Fibroblast of lung (primary cell): Measurements from ENCODE around the gene FNBP1L. TPM values are rescaled to one million over a fixed set of nuclear protein-coding genes. Genes with fewer than 3 reads are reported as not detected.

ENCODE experiments used
- DNase-seq, 2 donors: peaks; one replicate each; pipeline versions ENCODE4 v3.0.0 to v3.0.0-alpha.2; 2010; ENCODE audit warnings: low read depth in 2 of 2
- H2AFZ ChIP-seq: 2 replicates; pipeline ENCODE4 v1.5.1; 2012; ENCODE audit warnings: low read length, control low read depth, inconsistent platforms
- H3K27ac ChIP-seq: 2 replicates; pipeline ENCODE4 v1.5.1; 2011; ENCODE audit warnings: low read length, control low read depth; ENCODE audit not compliant: insufficient read depth
- H3K27me3 ChIP-seq: 2 replicates; pipeline ENCODE4 v1.5.1; 2011; ENCODE audit warnings: mild to moderate bottlenecking, low read length; ENCODE audit not compliant: control insufficient read depth, insufficient read depth
- H3K36me3 ChIP-seq: 2 replicates; pipeline ENCODE4 v1.5.1; 2011; ENCODE audit warnings: low read length; ENCODE audit not compliant: control insufficient read depth, insufficient read depth
- H3K4me1 ChIP-seq: 2 replicates; pipeline ENCODE4 v1.5.1; 2011; ENCODE audit warnings: low read length; ENCODE audit not compliant: control insufficient read depth, insufficient read depth; ENCODE audit errors: extremely low read depth
- H3K4me2 ChIP-seq: 2 replicates; pipeline ENCODE4 v1.5.1; 2011; ENCODE audit warnings: low read length, control low read depth; ENCODE audit not compliant: insufficient read depth; ENCODE audit errors: extremely low read depth
- H3K4me3 ChIP-seq, 4 experiments: fragments of 200-600 bp in 1 of 4; sonication (generic) in 1 of 4; replicated peaks in 1 of 4; 2 replicates each; pipeline ENCODE4 v1.5.1; 2011 to 2016; ENCODE audit warnings: low read length in 4 of 4, low read depth in 3 of 4, mild to moderate bottlenecking in 3 of 4, control low read depth in 2 of 4, inconsistent platforms in 1 of 4, mixed read lengths in 1 of 4; ENCODE audit not compliant: insufficient read depth in 1 of 4; ENCODE audit errors: control extremely low read depth in 1 of 4
- H3K79me2 ChIP-seq: 2 replicates; pipeline ENCODE4 v1.5.1; 2012; ENCODE audit warnings: mild to moderate bottlenecking, low read length, inconsistent platforms; ENCODE audit not compliant: control insufficient read depth, insufficient read depth
- H3K9ac ChIP-seq: 2 replicates; pipeline ENCODE4 v1.5.1; 2011; ENCODE audit warnings: mild to moderate bottlenecking, low read length, control low read depth; ENCODE audit not compliant: insufficient read depth
- H3K9me3 ChIP-seq: 2 replicates; pipeline ENCODE4 v1.5.1; 2012; ENCODE audit warnings: low read depth, low read length; ENCODE audit not compliant: control insufficient read depth, insufficient read depth
- H4K20me1 ChIP-seq: 2 replicates; pipeline ENCODE4 v1.5.1; 2011; ENCODE audit warnings: low read length; ENCODE audit not compliant: control insufficient read depth, insufficient read depth; ENCODE audit errors: extremely low read depth
- EZH2 ChIP-seq: IDR thresholded peaks from 2 replicates; pipeline ENCODE4 v1.5.1; 2012; ENCODE audit warnings: low read length, control low read depth, mild to moderate bottlenecking; ENCODE audit errors: missing control alignments
- polyA plus RNA-seq, 2 donors: library from polyadenylated mRNA; depleted of rRNA in 1 of 2; stranded (reverse) in 1 of 2; unstranded in 1 of 2; fragments of >200 nt; gene quantifications; 2 replicates each; pipeline ENCODE4 v1.2.1, GENCODE V29; 2011 to 2012; ENCODE audit warnings: missing spikeins in 1 of 2
- total RNA-seq: library from RNA; depleted of rRNA; stranded (reverse); fragments of >200 nt; gene quantifications from 2 replicates; pipeline ENCODE4 v1.2.1, GENCODE V29; 2014
- TF ChIP-seq, protein P1 (sequence below), 2 donors: IDR thresholded peaks in 1 of 2; conservative IDR thresholded peaks in 1 of 2; 1 replicate in 1 of 2; 2 replicates in 1 of 2; pipeline ENCODE4 v1.5.1; 2011 to 2012; ENCODE audit warnings: low read length in 2 of 2, control low read depth in 1 of 2, inconsistent platforms in 1 of 2, low read depth in 1 of 2, mild to moderate bottlenecking in 1 of 2

FNBP1L gene
- total and polyA plus RNA-seq, 2 donors (not counting 1 experiment from before 2014, with no cell fraction given) = 3.0 to 4.1 TPM

GRCh38 chr1:93595266-93595665, 147.3 kb downstream of the FNBP1L start:
- no peak overlapping the region for H3K9ac ChIP-seq
- H3K27ac ChIP-seq = peak overlapping the region; percentile 31
- DNase-seq = peak in 1 of 2 donors; percentile 49
- H3K27me3 ChIP-seq = no peaks in the 10 kb centered on the region
- H2AFZ ChIP-seq = no peak overlapping the region
- peaks cover 2% of the 10 kb centered on the region for H3K36me3 ChIP-seq
- H3K9me3 ChIP-seq = no peaks in the 10 kb centered on the region
- H3K4me1 ChIP-seq = peaks cover 15% of the 10 kb centered on the region
- no peaks in the 10 kb centered on the region for H4K20me1 ChIP-seq
- H3K79me2 ChIP-seq = peaks cover 81% of the 10 kb centered on the region
- H3K4me2 ChIP-seq = no peak overlapping the region
- TF ChIP-seq, protein P1, sequence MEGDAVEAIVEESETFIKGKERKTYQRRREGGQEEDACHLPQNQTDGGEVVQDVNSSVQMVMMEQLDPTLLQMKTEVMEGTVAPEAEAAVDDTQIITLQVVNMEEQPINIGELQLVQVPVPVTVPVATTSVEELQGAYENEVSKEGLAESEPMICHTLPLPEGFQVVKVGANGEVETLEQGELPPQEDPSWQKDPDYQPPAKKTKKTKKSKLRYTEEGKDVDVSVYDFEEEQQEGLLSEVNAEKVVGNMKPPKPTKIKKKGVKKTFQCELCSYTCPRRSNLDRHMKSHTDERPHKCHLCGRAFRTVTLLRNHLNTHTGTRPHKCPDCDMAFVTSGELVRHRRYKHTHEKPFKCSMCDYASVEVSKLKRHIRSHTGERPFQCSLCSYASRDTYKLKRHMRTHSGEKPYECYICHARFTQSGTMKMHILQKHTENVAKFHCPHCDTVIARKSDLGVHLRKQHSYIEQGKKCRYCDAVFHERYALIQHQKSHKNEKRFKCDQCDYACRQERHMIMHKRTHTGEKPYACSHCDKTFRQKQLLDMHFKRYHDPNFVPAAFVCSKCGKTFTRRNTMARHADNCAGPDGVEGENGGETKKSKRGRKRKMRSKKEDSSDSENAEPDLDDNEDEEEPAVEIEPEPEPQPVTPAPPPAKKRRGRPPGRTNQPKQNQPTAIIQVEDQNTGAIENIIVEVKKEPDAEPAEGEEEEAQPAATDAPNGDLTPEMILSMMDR (conservative IDR thresholded peaks at IDR 0.05 in 1 of 2, IDR thresholded peaks at IDR 0.05 in 1 of 2; ENCODE audit: low read depth in 1 of 2, low read length in 2 of 2) = no peak
- TF ChIP-seq EZH2 = no peak
- no peak overlapping the region for H3K4me3 ChIP-seq

DNA sequence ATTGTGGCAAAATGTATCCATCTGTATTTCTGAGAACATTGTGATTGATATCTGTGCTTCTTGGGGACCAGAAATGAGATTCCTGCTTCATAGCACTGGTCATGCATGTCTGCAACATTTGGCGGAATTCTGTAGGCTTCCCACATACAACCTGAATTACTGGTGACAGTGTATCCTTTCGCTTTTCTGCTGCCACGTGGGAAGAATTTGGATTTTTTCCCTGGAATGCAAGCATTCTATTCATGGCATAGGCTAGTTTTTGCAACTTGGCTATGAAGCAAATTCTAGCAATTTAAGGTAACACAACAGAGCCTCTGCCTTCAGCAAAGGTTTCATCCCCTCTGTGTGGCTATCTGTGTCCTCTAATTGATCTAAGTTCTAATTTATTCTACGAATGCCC, 147.8 kb downstream of the FNBP1L start:
- H3K79me2 ChIP-seq = peaks cover 82% of the 10 kb centered on the region
- H3K36me3 ChIP-seq = peaks cover 2% of the 10 kb centered on the region
- TF ChIP-seq, protein P1 (conservative IDR thresholded peaks at IDR 0.05 in 1 of 2, IDR thresholded peaks at IDR 0.05 in 1 of 2; ENCODE audit: low read depth in 1 of 2, low read length in 2 of 2) = no peak
- TF ChIP-seq EZH2 = no peak
- H3K9me3 ChIP-seq = no peaks in the 10 kb centered on the region
- peak overlapping the region; percentile 31 for H3K27ac ChIP-seq
- DNase-seq = peak in 1 of 2 donors; percentile 66
- H3K4me2 ChIP-seq = no peak overlapping the region
- no peak overlapping the region for H3K4me3 ChIP-seq
- H3K9ac ChIP-seq = no peak overlapping the region
- H2AFZ ChIP-seq = no peak overlapping the region
- peaks cover 15% of the 10 kb centered on the region for H3K4me1 ChIP-seq
- no peaks in the 10 kb centered on the region for H3K27me3 ChIP-seq
- H4K20me1 ChIP-seq = no peaks in the 10 kb centered on the region

GRCh38 chr1:93596329-93597089, 148.6 kb downstream of the FNBP1L start:
- Histone ChIP-seq H3K27ac (no peak overlapping the region), H3K9me3 (no peaks in the 10 kb centered on the region), H3K36me3 (peaks cover 2% of the 10 kb centered on the region), H3K4me3 (no peak overlapping the region), H3K9ac (no peak overlapping the region), H4K20me1 (no peaks in the 10 kb centered on the region), H3K4me2 (no peak overlapping the region), H3K27me3 (no peaks in the 10 kb centered on the region), H3K4me1 (peaks cover 15% of the 10 kb centered on the region), H2AFZ (no peak overlapping the region), H3K79me2 (peaks cover 90% of the 10 kb centered on the region)
- no peak for DNase-seq
- TF ChIP-seq EZH2 = no peak
